ENCODE results near the gene EXOC4.

EXOC4 gene

DNA sequence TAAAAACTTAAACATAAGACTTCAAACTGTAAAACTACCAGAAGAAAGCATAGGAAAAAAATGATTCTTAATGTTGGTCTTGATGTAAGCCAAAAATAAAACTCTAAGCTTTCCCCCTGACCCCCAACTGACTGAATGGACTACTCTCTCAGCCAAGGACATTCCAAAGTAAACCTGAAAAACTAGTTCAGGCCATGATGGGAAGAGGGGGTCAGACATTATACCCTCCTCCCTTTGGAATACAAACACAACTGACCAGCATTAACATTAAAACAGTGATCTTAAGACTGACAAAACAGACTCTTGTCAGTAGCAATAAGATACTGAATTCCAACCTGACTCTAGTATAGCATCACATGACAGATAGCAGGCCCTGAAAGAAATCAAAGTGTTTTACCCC is 860.8 kb downstream of the EXOC4 start:
- no peak for DNase-seq

DNA sequence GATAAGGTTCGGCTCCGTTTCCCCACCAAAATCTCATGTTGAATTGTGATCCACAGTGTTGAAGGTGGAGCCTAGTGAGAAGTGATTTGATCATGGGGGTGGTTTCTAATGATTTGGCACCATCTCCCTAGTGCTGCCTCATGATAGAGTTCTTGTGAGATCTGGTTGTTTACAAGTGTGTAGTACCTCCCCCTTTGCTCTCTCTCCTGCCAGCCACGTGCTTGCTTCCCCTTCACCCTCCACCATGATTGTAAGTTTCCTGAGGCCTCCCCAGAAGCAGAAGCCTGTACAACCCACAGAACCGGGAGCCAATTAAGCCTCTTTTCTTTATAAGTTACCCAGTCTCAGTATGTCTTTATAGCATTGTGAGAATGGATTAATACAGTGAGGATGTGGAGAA is 862.1 kb downstream of the EXOC4 start:
- DNase-seq = no peak
